Panc1 (cell line): ENCODE data around the gene LYPD4.

Experiments
- POLR2AphosphoS5 ChIP-seq: IDR thresholded peaks from 2 replicates; pipeline ENCODE4 v1.6.1; 2012; ENCODE audit warnings: mild to moderate bottlenecking, low read depth, low read length, moderate library complexity
- TF ChIP-seq, protein P1 (sequence below): fragments of 450-650 bp; IDR thresholded peaks from 2 replicates; pipeline ENCODE4 v1.5.1; 2017; ENCODE audit warnings: mild to moderate bottlenecking

DNA sequence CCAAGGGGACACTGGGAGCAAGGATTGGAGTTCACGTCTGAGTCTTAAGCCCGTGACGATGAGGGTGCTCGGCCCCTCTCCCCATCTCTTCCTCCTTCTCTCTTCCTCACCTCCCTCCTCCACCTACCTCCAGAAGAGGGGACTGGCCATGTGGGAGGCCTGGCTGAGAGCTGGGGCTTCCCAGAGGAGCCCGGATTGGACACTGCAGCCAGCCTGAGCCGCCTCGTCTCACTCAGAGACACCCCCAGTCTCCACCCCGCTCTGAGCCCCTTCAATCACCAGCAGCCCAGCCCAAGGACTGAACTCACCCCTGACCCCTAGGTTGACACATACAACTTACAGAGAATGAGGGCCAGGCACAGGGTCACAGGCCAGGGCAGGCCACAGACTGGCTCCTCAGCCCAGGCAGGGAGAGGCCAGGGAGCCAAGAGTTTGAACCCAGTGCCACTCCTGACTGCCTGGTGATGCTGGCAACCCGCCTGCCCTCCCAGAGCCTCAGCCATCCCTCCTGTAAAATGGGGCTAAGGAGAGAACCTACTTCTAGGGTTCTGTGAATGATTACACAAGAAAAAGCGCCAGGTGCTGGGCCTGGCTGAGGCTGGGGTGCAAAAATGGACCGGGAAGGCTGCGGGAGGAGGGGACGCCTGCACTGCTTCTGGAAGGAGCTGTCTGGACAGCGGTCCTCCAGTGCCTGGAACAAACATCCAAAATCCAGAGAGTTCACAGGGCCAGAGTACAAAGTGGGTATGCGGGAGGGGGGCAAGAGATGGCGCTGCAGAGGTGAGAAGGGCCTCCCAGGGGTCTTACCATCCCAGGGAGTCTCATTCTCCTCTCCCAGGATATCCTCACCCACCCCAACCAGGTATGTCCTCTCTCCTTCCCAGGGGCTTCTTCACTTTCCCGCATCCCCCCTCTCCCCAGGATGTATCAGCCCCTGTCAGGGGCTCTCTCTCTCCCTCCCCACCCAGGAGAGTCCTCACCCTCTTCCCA is 33.7 kb upstream of the LYPD4 start:
- TF ChIP-seq, protein P1, sequence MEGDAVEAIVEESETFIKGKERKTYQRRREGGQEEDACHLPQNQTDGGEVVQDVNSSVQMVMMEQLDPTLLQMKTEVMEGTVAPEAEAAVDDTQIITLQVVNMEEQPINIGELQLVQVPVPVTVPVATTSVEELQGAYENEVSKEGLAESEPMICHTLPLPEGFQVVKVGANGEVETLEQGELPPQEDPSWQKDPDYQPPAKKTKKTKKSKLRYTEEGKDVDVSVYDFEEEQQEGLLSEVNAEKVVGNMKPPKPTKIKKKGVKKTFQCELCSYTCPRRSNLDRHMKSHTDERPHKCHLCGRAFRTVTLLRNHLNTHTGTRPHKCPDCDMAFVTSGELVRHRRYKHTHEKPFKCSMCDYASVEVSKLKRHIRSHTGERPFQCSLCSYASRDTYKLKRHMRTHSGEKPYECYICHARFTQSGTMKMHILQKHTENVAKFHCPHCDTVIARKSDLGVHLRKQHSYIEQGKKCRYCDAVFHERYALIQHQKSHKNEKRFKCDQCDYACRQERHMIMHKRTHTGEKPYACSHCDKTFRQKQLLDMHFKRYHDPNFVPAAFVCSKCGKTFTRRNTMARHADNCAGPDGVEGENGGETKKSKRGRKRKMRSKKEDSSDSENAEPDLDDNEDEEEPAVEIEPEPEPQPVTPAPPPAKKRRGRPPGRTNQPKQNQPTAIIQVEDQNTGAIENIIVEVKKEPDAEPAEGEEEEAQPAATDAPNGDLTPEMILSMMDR, result no peak
- TF ChIP-seq POLR2AphosphoS5, result no peak
